Stimulated activated CD4-positive, alpha-beta T cell treated with anti-CD3 and anti-CD28 coated beads, Interleukin-1b, Interleukin-23, amount 100 ng/mL, for 48 hours (primary cell): Measurements from ENCODE around the gene ZER1.

Experiments used
- DNase-seq: peaks from one replicate; pipeline ENCODE4 v3.0.0-alpha.2; 2020

Gene ZER1

DNA sequence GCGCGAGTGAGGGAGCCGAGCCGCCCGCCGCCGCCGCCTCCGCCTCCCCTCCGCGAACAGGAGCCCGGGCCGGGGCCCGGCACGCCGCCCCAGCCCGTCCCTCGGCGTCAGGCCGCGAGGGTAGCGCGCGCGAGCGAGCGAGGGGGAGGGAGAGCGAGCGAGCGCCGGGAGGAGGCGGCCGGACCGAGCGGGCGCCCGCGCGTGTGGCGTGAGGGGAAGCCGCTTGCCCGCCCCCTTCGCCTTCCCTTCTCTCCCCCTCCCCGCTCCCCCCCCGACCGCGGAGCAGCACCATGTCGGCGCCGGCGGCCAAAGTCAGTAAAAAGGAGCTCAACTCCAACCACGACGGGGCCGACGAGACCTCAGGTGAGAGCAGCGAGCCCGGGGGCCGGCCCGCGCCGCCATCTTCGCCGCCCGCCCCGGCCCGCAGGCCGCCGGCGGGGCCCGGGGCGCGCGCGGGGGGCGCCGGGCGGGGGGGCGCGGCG is 82.4 kb downstream of the ZER1 start:
- no peak for DNase-seq

DNA sequence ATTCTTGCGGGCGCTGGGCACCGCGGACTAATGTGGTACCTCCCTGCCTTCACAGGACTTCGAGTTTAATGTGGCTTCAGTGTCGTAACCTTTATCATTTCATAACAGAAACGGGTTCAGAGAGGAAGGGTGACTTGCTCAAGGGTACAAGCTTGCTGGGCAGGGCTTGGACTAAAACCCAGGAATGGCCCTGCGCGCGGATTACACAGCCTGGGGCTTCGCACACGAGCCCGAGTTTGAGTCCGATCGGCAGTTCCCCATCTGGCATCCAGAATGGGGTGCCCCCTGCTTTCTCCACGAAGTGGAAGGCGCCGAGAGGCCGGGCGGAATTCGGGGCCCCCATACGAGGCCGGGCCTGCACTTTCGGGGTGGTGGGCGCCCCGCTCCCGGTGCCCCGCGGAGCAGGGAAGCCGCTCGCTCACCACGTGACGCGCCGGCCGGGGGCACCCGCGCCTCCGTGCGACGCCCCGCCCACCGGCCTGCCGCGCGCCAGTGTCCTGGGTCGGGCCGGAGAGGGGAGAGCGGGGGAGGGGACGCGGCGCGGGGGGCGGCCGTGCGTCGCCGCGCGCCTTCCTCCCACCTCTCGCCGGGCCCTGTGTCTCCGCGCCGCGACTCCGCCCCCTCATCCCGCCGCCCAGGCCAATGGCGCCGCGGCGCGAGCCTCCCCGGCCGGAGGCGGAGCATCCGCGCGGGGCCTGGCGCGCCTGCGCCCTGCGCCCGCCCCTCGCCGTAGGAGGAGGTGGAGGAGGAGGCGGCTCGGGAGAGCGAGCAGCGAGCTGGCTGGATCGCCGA is 83.0 kb downstream of the ZER1 start, which contains the start of gene SET:
Gene SET, plus strand, starts transcription at position 722 of the 792 bp plus-strand sequence. CDS start 361 bp downstream, outside the sequence.
- DNase-seq = peak; percentile 92

DNA sequence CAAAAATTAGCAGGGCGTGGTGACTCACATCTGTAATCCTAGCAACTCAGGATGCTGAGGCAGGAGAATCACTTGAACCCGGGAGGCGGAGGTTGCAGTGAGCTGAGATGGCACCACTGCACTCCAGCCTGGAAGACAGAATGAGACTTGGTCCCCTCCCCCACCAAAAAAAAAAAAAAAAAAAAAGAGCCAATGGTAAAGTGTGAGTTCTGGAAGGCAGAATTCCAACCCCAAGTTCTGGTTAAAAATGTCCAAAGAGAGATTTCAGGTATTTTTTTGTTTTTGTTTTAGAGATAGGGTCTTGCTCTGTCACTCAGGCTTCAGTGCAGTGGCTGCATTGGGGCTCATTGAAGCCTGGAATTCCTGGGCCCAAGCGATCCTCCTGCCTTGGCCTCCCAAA is 84.3 kb downstream of the ZER1 start:
- DNase-seq = no peak

- DNase-seq = peak; percentile 32
Measured at GRCh38 chr9:128685636-128686489, 85.9 kb downstream of the ZER1 start.

DNA sequence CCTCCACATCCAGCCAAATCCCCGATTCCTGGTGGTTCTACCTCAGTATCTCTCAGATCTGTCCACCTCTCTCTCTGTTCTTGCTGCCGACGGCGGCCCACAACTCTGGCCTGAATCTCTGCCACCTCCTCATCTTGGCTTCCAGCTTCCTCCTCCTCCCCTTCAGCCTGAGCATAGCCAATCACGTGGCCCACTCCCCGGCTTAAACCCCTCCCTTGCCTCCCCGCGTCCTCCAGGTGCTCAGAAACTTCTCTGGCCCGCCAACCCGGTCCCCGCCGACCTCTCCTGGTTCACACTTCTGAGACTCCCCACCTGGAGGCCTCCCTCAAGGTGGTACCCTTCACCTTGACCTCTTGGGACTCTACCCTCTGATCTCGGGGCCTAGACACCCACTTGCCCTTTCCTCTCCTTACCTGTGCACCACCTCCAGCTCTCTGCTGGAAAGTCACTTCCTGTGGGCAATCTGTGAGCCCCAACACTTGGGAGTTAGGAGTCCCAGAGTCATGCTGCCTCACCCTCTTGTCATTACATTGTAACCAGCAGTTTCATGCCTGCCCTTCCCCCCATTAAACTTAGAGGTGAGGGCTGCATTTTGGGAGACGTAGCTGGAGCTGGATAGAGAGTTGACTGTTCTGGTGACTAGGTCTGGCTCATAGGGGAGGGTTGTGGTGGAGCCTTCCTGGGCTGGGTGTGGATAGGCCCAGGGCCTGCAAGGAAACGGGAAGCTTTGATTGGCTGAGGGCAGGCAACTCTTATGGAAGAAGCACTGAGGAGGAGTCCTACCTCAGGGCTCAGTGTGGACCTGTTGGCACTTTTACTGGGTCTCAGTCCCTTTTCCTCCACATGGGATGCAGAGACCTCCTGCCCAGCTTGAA is 87.2 kb downstream of the ZER1 start:
- peak; percentile 85 for DNase-seq

- DNase-seq = no peak
Measured at GRCh38 chr9:128684065-128684324, 87.7 kb downstream of the ZER1 start.

- peak; percentile 42 for DNase-seq
Measured at GRCh38 chr9:128683340-128684064, 88.2 kb downstream of the ZER1 start.
